ENCODE data around the gene RRP1B. TPM values are rescaled to one million over a fixed set of nuclear protein-coding genes. Genes with fewer than 3 reads are reported as not detected.

Gene RRP1B
- total RNA-seq, 3 donors from 2014 or later, result 106 to 132 (median 115) TPM

GRCh38 chr21:43631411-43632107, 27.8 kb upstream of the RRP1B start:
- DNase-seq, result no peak
- no peaks in the 10 kb centered on the region for H3K27me3 Mint-ChIP-seq (ENCODE audit: low read depth)
- no peak overlapping the region for H3K4me3 Mint-ChIP-seq
- no peaks in the 10 kb centered on the region for H3K9me3 Mint-ChIP-seq
- no peak for ATAC-seq
- H3K36me3 Mint-ChIP-seq (ENCODE audit: insufficient read depth), result peaks cover 3% of the 10 kb centered on the region
- no peaks in the 10 kb centered on the region for H3K4me1 Mint-ChIP-seq (ENCODE audit: low read depth)

DNA sequence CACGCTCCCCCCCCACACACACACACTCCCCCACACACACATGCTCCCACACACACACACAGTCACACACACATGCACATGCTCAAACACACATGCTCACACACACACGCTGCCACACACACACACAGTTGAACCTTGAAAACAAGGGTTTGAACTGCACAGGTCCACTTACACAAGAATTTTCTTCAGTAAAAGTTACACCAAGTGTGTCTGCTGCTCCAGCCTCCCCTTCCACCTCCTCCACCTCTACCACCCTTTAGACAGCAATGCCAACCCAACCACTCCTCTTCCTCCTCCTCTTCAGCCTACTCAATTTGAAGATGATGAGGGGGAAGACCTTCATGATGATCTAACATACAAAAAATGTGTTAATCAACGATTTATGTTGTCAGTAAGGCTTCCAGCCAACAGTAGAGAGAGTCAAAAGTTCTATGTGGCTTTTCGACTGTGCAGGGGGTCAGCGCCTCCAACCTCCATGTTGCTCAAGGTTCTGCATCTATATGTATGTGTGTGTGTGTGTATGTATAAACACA, 26.9 kb upstream of the RRP1B start:
- ATAC-seq (no peak), DNase-seq (no peak)
- H3K36me3 Mint-ChIP-seq (ENCODE audit: insufficient read depth), result peaks cover 3% of the 10 kb centered on the region
- H3K4me1 Mint-ChIP-seq (ENCODE audit: low read depth), result no peaks in the 10 kb centered on the region
- H3K4me3 Mint-ChIP-seq, result no peak overlapping the region
- H3K9me3 Mint-ChIP-seq, result no peaks in the 10 kb centered on the region
- H3K27me3 Mint-ChIP-seq (ENCODE audit: low read depth), result no peaks in the 10 kb centered on the region

GRCh38 chr21:43634618-43635017, 24.7 kb upstream of the RRP1B start:
- H3K4me3 Mint-ChIP-seq, result no peak overlapping the region
- DNase-seq, result no peak
- H3K4me1 Mint-ChIP-seq (ENCODE audit: low read depth), result no peaks in the 10 kb centered on the region
- H3K9me3 Mint-ChIP-seq, result no peaks in the 10 kb centered on the region
- H3K36me3 Mint-ChIP-seq (ENCODE audit: insufficient read depth), result no peaks in the 10 kb centered on the region
- ATAC-seq, result no peak
- no peaks in the 10 kb centered on the region for H3K27me3 Mint-ChIP-seq (ENCODE audit: low read depth)

GRCh38 chr21:43635436-43635835, 23.9 kb upstream of the RRP1B start:
- Mint-ChIP-seq H3K36me3 (ENCODE audit: insufficient read depth) (no peaks in the 10 kb centered on the region), H3K9me3 (no peaks in the 10 kb centered on the region), H3K4me3 (no peak overlapping the region), H3K4me1 (ENCODE audit: low read depth) (no peaks in the 10 kb centered on the region), H3K27me3 (ENCODE audit: low read depth) (no peaks in the 10 kb centered on the region)
- DNase-seq (no peak), ATAC-seq (no peak)

DNA sequence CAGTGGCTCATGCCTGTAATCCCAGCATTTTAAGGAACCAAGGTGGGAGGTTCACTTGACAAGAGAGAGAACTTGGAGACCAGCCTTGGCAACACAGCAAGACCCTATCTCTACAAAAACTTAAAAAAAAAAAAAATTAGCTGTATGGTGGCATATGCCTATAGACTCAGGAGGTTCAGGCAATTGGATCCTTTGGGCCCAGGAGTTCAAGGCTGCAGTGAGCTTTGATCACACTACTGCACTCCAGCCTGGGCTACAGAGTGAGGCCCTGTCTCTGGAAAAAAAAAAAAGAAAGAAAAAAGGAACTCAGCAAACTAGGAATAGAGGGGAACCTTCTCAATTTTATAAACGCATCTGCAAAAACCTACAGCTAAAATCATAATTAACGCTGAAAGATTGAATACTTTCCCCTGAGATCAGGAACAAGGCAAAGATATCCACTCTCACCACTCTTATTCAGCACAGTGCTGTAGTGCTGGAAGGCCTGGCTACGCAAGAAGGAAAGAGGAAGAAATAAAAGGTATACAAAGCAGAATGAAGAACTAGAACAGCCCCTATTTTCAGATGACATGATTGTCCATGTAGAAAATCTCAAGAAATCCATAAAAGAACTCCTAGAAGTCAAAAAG, 21.7 kb upstream of the RRP1B start:
- H3K4me1 Mint-ChIP-seq (ENCODE audit: low read depth), result no peaks in the 10 kb centered on the region
- H3K9me3 Mint-ChIP-seq, result no peaks in the 10 kb centered on the region
- H3K4me3 Mint-ChIP-seq, result no peak overlapping the region
- no peak for DNase-seq
- no peak for ATAC-seq
- no peaks in the 10 kb centered on the region for H3K27me3 Mint-ChIP-seq (ENCODE audit: low read depth)
- no peaks in the 10 kb centered on the region for H3K36me3 Mint-ChIP-seq (ENCODE audit: insufficient read depth)

- Mint-ChIP-seq H3K4me1 (ENCODE audit: low read depth) (peaks cover 3% of the 10 kb centered on the region), H3K27me3 (ENCODE audit: low read depth) (no peaks in the 10 kb centered on the region), H3K36me3 (ENCODE audit: insufficient read depth) (no peaks in the 10 kb centered on the region), H3K9me3 (no peaks in the 10 kb centered on the region), H3K4me3 (no peak overlapping the region)
- DNase-seq (no peak), ATAC-seq (no peak)
These were observed 19.6 kb upstream of the RRP1B start for GRCh38 chr21:43639470-43640353.

DNA sequence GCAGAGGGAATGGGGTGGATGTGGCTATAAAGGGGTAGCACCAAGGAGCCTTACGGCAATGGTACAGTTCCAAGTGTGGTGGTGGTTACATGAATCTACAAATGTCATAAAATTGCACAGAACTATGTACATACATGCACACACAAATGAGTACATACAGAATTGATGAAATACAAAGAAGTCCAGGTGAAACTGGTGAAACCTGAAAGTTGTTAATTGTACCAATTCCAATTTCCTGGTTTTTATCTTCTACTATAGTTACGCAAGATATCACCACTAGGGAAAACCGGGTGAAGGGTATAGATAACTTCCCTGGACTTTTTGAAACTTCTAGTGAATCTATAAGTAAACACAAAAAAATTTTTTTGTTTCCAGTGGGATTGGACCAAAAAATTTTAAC, 19.0 kb upstream of the RRP1B start:
- Mint-ChIP-seq H3K4me3 (no peak overlapping the region), H3K36me3 (ENCODE audit: insufficient read depth) (no peaks in the 10 kb centered on the region), H3K9me3 (no peaks in the 10 kb centered on the region), H3K4me1 (ENCODE audit: low read depth) (peaks cover 6% of the 10 kb centered on the region), H3K27me3 (ENCODE audit: low read depth) (no peaks in the 10 kb centered on the region)
- ATAC-seq, result no peak
- no peak for DNase-seq

GRCh38 chr21:43643193-43643592, 16.2 kb upstream of the RRP1B start:
- ATAC-seq (no peak), DNase-seq (no peak)
- peaks cover 2% of the 10 kb centered on the region for H3K27me3 Mint-ChIP-seq (ENCODE audit: low read depth)
- H3K4me3 Mint-ChIP-seq, result no peak overlapping the region
- peaks cover 19% of the 10 kb centered on the region for H3K4me1 Mint-ChIP-seq (ENCODE audit: low read depth)
- no peaks in the 10 kb centered on the region for H3K36me3 Mint-ChIP-seq (ENCODE audit: insufficient read depth)
- H3K9me3 Mint-ChIP-seq, result no peaks in the 10 kb centered on the region

- Mint-ChIP-seq H3K36me3 (ENCODE audit: insufficient read depth) (no peaks in the 10 kb centered on the region), H3K27me3 (ENCODE audit: low read depth) (peaks cover 5% of the 10 kb centered on the region), H3K4me3 (no peak overlapping the region), H3K9me3 (no peaks in the 10 kb centered on the region), H3K4me1 (ENCODE audit: low read depth) (peaks cover 19% of the 10 kb centered on the region)
- ATAC-seq, result no peak
- DNase-seq, result no peak
These were observed 15.3 kb upstream of the RRP1B start for GRCh38 chr21:43644071-43644470.

- H3K9me3 Mint-ChIP-seq, result no peaks in the 10 kb centered on the region
- peaks cover 5% of the 10 kb centered on the region for H3K27me3 Mint-ChIP-seq (ENCODE audit: low read depth)
- DNase-seq (no peak), ATAC-seq (no peak)
- H3K4me3 Mint-ChIP-seq, result no peak overlapping the region
- H3K36me3 Mint-ChIP-seq (ENCODE audit: insufficient read depth), result no peaks in the 10 kb centered on the region
- peaks cover 19% of the 10 kb centered on the region for H3K4me1 Mint-ChIP-seq (ENCODE audit: low read depth)
These were observed 14.8 kb upstream of the RRP1B start for GRCh38 chr21:43644609-43645008.

DNA sequence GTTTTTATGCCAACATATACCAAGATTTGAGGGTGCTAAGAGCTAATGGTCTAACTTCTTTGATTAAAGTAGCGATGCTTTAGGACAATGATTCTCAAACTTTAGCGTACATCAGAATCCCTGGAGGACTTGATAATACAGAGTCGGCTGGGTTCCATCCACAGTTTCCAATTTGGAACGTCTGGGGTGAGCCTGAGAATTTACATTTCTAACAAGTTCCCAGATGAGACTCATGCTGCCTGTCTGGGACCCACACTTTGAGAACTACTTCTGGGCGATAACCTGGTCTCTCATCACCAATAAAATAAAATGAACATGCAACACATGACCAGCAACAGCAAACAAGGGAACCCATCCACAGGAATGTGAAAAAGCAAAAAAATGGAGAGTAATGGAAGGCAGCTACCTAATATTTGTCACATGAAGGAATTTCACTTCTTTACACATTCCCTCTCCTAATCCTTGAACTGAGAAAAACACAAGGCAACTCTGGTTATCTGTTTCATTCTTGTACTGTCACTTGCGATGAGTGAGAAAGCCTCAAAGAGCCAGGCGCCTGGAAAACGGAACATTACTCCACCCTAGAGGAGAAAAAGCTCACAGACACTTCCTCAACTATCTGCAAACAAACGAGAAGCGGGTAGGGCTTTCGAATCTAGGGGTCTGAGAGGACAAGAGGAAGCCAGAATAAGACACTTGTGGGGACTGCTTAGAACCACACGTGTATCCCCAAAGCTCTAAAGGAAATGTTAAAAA, 14.0 kb upstream of the RRP1B start:
- no peaks in the 10 kb centered on the region for H3K36me3 Mint-ChIP-seq (ENCODE audit: insufficient read depth)
- no peaks in the 10 kb centered on the region for H3K9me3 Mint-ChIP-seq
- no peak for DNase-seq
- ATAC-seq, result no peak
- H3K27me3 Mint-ChIP-seq (ENCODE audit: low read depth), result peaks cover 5% of the 10 kb centered on the region
- H3K4me3 Mint-ChIP-seq, result no peak overlapping the region
- H3K4me1 Mint-ChIP-seq (ENCODE audit: low read depth), result peaks cover 19% of the 10 kb centered on the region

GRCh38 chr21:43645976-43646375, 13.4 kb upstream of the RRP1B start:
- Mint-ChIP-seq H3K36me3 (ENCODE audit: insufficient read depth) (no peaks in the 10 kb centered on the region), H3K27me3 (ENCODE audit: low read depth) (peaks cover 5% of the 10 kb centered on the region), H3K4me1 (ENCODE audit: low read depth) (peaks cover 19% of the 10 kb centered on the region), H3K9me3 (no peaks in the 10 kb centered on the region), H3K4me3 (no peak overlapping the region)
- ATAC-seq (no peak), DNase-seq (no peak)

GRCh38 chr21:43646550-43647260, 12.7 kb upstream of the RRP1B start:
- peak; percentile 99 to 100 for ATAC-seq
- H3K4me1 Mint-ChIP-seq (ENCODE audit: low read depth), result peaks cover 19% of the 10 kb centered on the region
- no peaks in the 10 kb centered on the region for H3K36me3 Mint-ChIP-seq (ENCODE audit: insufficient read depth)
- DNase-seq, result peak; percentile 86
- no peaks in the 10 kb centered on the region for H3K9me3 Mint-ChIP-seq
- peaks cover 5% of the 10 kb centered on the region for H3K27me3 Mint-ChIP-seq (ENCODE audit: low read depth)
- H3K4me3 Mint-ChIP-seq, result no peak overlapping the region

All from activated T-cell treated with anti-CD3 and anti-CD28 coated beads, Interleukin-2, amount 50 U/mL, for 4 hours (primary cell).